ENCODE data around the gene AFG3L2. TPM values are rescaled to one million over a fixed set of nuclear protein-coding genes. Genes with fewer than 3 reads are reported as not detected.

The AFG3L2 gene
- total and polyA plus RNA-seq, 10 donors, result 16.0 to 42.4 (median 33.9) TPM

- no peak for TF ChIP-seq POLR2A (IDR thresholded peaks at IDR 0.05)
- TF ChIP-seq CTCF (IDR thresholded peaks at IDR 0.05 in 8 of 11, conservative IDR thresholded peaks at IDR 0.05 in 3 of 11), result no peak
- no peak for TF ChIP-seq POLR2AphosphoS5 (IDR thresholded peaks at IDR 0.05)
- Histone ChIP-seq H3K27ac (no peak overlapping the region), H3K36me3 (no peaks in the 10 kb centered on the region), H3K9me3 (no peaks in the 10 kb centered on the region), H3K27me3 (replicated peaks in 1 of 7) (peaks cover 0 to 18% (median 0%) of the 10 kb centered on the region in 7 donors), H3K4me3 (no peak overlapping the region), H3K4me1 (no peaks in the 10 kb centered on the region)
- intact Hi-C loops (cut with DNase I; ENCODE audit: low total_unique reads), result no loop called here
- 82 to 91% (median 84%) methylated on average over 6 of the region's 6 CpGs for WGBS, 5 donors
- peak; percentile 40 for DNase-seq
These were observed 17.0 kb upstream of the AFG3L2 start for GRCh38 chr18:12393998-12394397.

- Histone ChIP-seq H3K9me3 (no peaks in the 10 kb centered on the region), H3K27ac (no peak overlapping the region), H3K4me3 (no peak overlapping the region), H3K4me1 (no peaks in the 10 kb centered on the region), H3K36me3 (no peaks in the 10 kb centered on the region), H3K27me3 (replicated peaks in 1 of 7) (peaks cover 0 to 18% (median 0%) of the 10 kb centered on the region in 7 donors)
- intact Hi-C loops (cut with DNase I; ENCODE audit: low total_unique reads), result no loop called here
- WGBS, 5 donors, result 90 to 95% (median 93%) methylated on average over 3 of the region's 3 CpGs
- TF ChIP-seq POLR2A (IDR thresholded peaks at IDR 0.05) (no peak), CTCF (IDR thresholded peaks at IDR 0.05 in 8 of 11, conservative IDR thresholded peaks at IDR 0.05 in 3 of 11) (no peak), POLR2AphosphoS5 (IDR thresholded peaks at IDR 0.05) (no peak)
- DNase-seq, result no peak
These were observed 16.5 kb upstream of the AFG3L2 start for GRCh38 chr18:12393510-12393909.

- DNase-seq, result peak; percentile 32
- intact Hi-C loops (cut with DNase I; ENCODE audit: low total_unique reads), result loop anchor here (2.0 kb wide), 1 partner anchor 271 kb away; no protein-coding TSS in a partner anchor
- Histone ChIP-seq H3K9me3 (no peaks in the 10 kb centered on the region), H3K36me3 (no peaks in the 10 kb centered on the region), H3K4me3 (no peak overlapping the region), H3K27me3 (replicated peaks in 1 of 7) (peaks cover 0 to 18% (median 0%) of the 10 kb centered on the region in 7 donors), H3K27ac (no peak overlapping the region), H3K4me1 (no peaks in the 10 kb centered on the region)
- peak; percentile 61 to 91 (median 80) for TF ChIP-seq CTCF (IDR thresholded peaks at IDR 0.05 in 8 of 11, conservative IDR thresholded peaks at IDR 0.05 in 3 of 11)
- TF ChIP-seq POLR2AphosphoS5 (IDR thresholded peaks at IDR 0.05), result no peak
- no peak for TF ChIP-seq POLR2A (IDR thresholded peaks at IDR 0.05)
- 16 to 20% (median 19%) methylated on average over 9 of the region's 9 CpGs for WGBS, 5 donors
These were observed 14.6 kb upstream of the AFG3L2 start for GRCh38 chr18:12391487-12392165.

- Histone ChIP-seq H3K27ac (no peak overlapping the region), H3K9me3 (no peaks in the 10 kb centered on the region), H3K4me1 (no peaks in the 10 kb centered on the region), H3K36me3 (no peaks in the 10 kb centered on the region), H3K27me3 (replicated peaks in 1 of 7) (no peaks in the 10 kb centered on the region), H3K4me3 (no peak overlapping the region)
- intact Hi-C loops (cut with DNase I; ENCODE audit: low total_unique reads), result no loop called here
- DNase-seq, result no peak
- 82 to 92% (median 87%) methylated on average over 3 of the region's 3 CpGs for WGBS, 5 donors
- no peak for TF ChIP-seq CTCF (IDR thresholded peaks at IDR 0.05 in 8 of 11, conservative IDR thresholded peaks at IDR 0.05 in 3 of 11)
- TF ChIP-seq POLR2AphosphoS5 (IDR thresholded peaks at IDR 0.05), result no peak
- no peak for TF ChIP-seq POLR2A (IDR thresholded peaks at IDR 0.05)
These were observed 11.4 kb upstream of the AFG3L2 start for GRCh38 chr18:12388442-12388841.

Data from spleen (tissue), 11 donors.